GM18519 (cell line): Measurements from ENCODE around the gene CHAMP1.
A peak's percentile ranks its signal among the peaks of the same experiment; 100 is the strongest.

Experiments used
- ATAC-seq: cut with Tn5 transposase; IDR thresholded peaks from one replicate; pipeline ENCODE4 v1.9.1; 2021; ENCODE audit warnings: mild to moderate bottlenecking, moderate library complexity; ENCODE audit not compliant: unreplicated experiment, low FRiP score

CHAMP1 gene

GRCh38 chr13:114314074-114314912, at the start of gene CHAMP1:
CHAMP1 (plus strand) TSS chr13:114314503; CDS start chr13:114323843, 9,340 bp downstream.
- ATAC-seq: peak; percentile 71

DNA sequence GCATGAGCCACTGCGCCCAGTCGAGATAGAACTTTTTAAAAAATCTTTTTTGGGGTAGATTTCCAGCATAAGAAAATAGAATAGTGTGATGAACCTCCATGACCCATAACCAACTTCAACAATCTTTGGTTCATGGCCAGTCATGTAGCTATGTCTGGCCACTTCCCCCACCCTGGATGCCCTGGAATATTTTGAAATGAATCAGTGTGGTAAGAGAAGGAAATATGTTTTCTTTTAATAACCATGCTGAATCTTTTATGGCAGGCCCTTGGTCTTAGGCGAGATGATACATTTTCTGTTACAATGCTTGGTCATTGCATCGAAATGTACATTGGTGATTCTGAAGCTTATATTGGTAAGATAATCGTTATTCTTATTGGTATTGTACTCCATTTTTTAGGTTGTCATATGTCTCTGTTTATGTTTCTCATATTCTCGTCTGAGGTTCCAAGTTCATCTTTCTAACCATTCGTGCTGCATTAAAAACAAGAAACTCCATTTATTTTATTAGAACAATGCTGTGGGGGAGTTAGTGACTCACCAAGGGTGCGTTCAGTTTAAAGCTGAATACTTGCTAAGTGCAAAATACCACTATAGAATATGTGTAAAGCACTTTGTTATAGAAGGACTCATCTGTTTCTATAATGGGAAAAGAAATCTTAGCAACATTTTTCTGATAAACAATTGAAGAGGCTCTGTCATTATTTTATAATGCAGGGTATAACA, 49.3 kb upstream of the CHAMP1 start:
- no peak for ATAC-seq

- no peak for ATAC-seq
These were observed 48.1 kb upstream of the CHAMP1 start for GRCh38 chr13:114266241-114266640.

GRCh38 chr13:114268344-114269280, 45.7 kb upstream of the CHAMP1 start:
- no peak for ATAC-seq

- no peak for ATAC-seq
These were observed 45.0 kb upstream of the CHAMP1 start for GRCh38 chr13:114269281-114269770.

DNA sequence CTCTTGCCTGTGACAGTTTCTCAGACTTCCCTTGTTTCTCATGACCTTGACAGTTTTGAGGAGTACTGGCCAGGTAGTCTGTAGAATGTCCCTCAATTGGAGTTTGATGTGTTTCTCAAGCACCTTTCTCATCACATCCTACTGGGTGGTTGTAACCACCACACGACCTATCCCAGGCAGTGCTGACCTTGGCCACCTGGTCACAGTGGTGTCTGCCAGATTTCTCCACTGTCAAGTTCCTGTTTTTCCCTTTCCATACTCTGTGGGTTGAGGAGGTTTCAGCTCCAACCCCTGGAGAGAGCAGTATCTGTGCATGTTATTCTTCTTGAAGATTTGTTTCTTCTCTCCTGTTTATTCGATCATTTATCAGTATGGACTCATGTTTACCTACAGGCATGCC, 41.3 kb upstream of the CHAMP1 start:
- no peak for ATAC-seq

DNA sequence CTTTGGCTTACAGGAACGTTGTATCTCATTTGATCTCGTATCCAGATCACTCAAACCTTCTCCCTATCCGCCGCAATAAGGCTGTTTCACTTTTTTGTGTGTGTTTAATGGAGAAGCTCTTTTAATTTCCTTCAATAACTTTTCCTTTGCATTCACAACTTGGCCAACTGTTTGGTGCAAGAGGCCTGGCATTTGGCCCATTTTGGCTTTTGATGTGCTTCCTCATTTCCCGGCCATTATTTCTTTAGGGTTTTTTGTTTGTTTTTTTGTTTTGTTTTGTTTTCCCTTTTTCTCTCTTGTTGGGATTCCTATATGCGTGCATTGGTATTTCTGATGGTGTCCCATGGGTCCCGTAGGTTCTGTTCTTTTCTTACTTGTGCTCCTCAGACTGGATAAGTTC, 39.0 kb upstream of the CHAMP1 start:
- ATAC-seq: no peak

DNA sequence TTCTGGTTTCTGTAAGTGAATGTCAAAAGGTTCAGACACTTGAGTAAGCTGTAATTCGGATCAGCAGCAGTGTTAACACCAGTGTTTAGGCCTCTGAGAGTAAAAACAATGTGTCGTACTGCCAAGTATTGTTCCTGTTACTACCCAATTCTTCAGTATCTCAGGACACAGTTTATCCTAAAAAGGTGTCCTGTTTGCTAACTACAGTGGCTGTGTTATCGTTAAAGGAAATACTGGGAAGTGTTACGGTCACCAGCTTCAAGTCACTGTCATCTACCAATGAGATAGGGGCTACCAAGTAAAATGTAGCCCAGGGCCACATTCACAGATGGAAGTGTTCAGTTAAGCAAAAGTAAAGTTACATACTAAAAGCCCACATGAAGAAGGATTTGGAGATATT, 35.2 kb upstream of the CHAMP1 start:
- no peak for ATAC-seq

DNA sequence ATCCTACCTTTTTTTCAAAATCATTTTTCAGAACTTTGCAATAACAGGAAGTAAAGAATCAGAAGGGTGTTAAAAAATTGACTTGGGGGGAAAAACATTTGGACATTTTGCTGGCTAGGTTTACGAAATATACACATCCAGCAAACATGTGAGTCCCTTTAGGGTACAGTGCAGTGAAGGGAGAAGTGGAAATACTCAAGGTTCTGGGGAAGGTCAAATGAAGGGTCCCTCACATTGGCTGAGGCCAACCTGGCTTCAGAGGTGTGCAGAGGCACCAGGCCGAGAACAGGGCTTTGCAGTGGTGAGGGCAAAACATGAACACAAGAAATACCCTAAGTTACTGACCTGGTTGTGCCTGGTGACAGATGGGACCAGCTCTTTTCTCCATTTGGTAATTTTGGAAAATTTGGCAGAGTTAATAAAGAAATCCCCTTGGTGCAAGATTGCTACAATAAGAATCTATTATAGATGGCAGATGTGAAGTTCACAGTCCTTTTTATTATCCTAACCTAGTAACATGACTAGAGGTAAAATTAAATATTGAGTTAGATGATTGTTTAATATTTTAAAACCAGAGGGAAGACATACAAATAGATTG, 34.4 kb upstream of the CHAMP1 start:
- ATAC-seq: no peak

GRCh38 chr13:114281351-114282040, 32.8 kb upstream of the CHAMP1 start, which contains the start of gene UPF3A:
UPF3A (plus strand) TSS chr13:114281601; CDS start chr13:114281640, 39 bp downstream.
- peak; percentile 40 for ATAC-seq

DNA sequence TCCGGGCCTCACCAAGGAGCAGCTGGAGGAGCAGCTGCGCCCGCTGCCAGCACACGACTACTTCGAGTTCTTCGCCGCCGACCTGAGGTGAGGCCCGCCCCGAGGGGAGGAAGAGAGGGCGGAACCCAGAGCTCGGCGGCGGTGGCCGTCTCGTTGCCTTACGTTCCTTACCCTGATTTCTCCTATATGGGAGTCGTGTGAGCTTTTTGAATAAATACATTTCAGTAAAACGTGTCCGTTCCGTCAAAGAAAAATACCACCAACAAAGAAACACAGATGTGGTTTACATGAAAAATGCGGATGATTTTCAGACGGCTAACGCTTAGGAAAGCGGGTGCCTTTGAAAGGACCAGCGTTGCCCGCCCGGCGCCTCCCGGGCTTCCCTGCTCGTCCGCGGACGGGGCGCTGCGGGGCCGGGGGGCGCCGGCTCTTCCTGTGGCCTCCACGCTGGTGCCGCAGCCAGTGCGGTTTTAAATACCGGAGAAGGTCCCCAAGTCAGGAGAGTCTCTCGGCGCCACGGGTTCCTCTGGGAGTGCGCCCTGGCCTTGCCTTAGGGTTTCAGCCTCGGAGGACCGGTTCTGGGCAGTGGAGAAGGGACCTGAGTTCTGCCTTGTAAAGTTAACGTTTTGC, 32.1 kb upstream of the CHAMP1 start:
- peak; percentile 39 for ATAC-seq

GRCh38 chr13:114283576-114283975, 30.7 kb upstream of the CHAMP1 start:
- ATAC-seq: no peak

DNA sequence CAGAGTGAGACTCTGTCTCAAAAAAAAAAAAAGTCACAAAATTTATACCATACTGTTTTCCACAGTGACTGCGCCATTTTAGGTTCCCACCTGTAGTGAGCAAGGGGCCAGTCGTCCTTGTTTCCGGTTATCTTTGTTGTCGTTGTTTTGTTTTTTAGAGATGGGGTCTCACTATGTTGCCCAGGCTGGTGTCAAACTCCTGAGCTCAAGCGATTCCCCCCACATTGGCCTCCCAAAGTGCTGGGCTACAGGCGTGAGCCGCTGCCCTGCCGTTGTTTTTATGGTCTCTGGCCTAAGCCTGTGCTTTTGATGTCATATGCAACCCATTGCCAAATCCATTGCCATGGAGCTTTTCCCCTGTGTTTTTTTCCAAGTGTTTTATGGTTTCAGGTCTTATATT, 29.6 kb upstream of the CHAMP1 start:
- ATAC-seq: no peak

DNA sequence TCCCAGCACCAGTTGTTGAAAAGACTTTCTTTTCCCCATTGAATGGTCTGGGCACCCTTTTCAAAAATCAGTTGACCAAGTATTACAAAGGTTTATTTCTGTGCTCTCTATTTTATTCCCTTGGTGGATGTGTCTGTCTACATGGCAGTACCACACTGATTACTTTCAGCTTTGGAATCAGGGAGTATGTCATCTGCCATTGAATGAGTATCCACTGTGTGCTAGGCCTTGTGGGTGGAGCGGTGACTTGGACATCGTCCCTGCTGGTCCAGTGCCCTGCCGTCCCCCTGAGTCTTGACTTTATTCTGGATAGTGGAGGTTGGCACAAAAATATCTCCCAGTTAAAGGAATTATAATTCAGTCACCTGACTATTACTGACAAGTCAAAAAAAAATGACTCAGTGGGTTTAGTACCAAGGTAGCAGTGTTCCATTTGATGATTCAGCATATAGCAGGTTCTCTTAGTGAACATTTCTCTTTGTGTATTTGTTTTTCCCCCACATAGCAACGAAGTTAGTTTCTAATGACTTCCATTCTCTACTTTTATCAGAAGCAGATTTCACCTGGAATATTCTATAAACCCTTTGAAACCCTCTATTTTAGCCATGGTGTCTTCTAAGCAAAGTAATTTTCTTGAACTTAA, 29.0 kb upstream of the CHAMP1 start:
- ATAC-seq: no peak

DNA sequence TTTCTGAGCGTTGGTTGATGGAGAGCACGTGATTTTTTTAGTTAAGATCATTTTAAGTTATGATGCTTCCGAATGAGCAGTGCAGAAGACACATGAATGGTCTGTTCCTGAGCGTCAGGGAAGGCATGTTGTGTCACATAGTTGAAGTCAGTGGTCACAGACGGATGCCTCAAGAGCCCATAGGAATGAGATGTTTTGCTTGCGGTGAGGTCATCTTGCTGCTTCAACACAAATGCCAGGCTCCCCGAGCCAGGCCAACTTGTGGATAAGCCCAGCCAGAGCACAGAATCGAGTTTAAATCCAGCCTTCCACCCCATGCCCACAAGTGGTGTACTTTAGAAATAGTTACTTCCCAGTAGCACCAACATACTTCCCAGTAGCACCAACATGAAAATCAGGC, 27.5 kb upstream of the CHAMP1 start:
- no peak for ATAC-seq

- no peak for ATAC-seq
These were observed 26.1 kb upstream of the CHAMP1 start for GRCh38 chr13:114288157-114288591.

DNA sequence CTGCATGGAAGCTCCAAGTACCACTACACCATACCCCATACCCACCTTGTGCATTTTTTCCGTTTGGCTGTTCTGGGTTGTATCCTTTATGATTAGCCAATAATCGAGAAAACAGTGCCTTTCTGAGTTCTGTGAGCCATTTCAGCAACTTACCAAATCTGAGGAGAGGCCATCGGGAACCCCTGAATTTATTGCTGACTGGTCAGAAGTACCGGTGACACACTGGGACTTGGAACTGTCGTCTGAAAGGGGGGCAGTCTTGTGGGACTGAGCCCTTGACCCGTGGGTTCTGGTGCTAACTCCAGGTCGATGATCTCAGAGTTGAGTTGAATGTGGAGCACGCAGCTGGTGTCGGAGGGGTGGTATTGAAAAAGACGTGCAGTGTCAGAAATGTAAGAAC, 17.9 kb upstream of the CHAMP1 start:
- no peak for ATAC-seq

DNA sequence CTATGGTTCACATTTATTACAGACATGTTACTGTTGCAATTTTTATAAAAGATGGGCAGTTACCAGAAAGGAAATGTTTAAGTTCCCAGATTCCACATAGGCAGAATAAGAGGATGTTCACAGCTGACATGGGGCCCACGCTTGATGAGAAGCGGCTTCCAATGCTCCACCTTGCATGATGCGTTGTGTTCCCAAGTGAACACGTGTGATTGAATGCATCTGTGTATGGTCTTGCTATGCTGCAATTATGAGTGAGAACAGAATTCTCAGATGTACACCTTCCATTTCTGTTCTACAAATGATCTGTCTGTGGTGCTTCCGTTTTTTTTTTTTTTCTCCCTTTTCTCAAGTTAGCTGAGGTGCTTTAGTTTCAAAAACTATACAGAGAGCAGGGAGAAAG, 17.4 kb upstream of the CHAMP1 start:
- no peak for ATAC-seq

DNA sequence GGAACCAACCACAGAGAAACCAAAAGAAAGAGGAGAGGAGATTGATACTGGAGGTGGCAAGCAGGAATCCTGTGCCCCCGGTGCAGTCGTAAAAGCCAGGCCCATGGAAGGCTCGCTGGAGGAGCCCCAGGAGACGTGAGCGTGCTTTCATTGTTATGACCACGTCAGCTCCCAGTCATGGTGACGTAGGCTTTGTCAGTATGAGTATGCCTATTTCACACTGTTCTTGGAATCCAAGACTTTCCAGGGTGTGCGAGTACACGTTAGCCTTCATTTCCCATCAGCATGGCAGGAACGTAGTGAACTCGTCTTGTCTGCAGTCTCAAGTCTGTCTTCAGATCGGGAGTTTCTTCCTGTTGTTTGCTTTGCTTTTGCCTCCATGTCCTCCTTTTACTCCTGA, 15.4 kb upstream of the CHAMP1 start:
- ATAC-seq: no peak
